K562 (cell line): Measurements from ENCODE around the gene KCTD16. TPM values are rescaled to one million over a fixed set of nuclear protein-coding genes. Genes with fewer than 3 reads are reported as not detected.

Experiments used
- CCNT2 ChIP-seq: IDR thresholded peaks from 2 replicates; pipeline ENCODE4 v1.6.1; 2011; ENCODE audit warnings: borderline replicate concordance, low read depth, mild to moderate bottlenecking, moderate library complexity, mixed read lengths, low read length; ENCODE audit not compliant: insufficient read length; ENCODE audit errors: extremely low read depth
- E4F1 ChIP-seq: fragments of 250-450 bp; sonication (Bioruptor Pico); IDR thresholded peaks from 2 replicates; pipeline ENCODE4 v1.5.0; 2021; ENCODE audit warnings: mild to moderate bottlenecking, borderline replicate concordance
- MITF ChIP-seq: IDR thresholded peaks from 2 replicates; pipeline ENCODE4 v1.6.1; 2014; ENCODE audit warnings: antibody characterized with exemption
- RBM25 ChIP-seq: fragments of 200-400 bp; formaldehyde crosslinking; IDR thresholded peaks from 2 replicates; pipeline ENCODE4 v1.6.1; 2018; ENCODE audit warnings: low read length, low read depth, moderate library complexity; ENCODE audit not compliant: severe bottlenecking
- RUNX1 ChIP-seq: sonication (generic); IDR thresholded peaks from 2 replicates; pipeline ENCODE4 v1.6.1; 2016; ENCODE audit warnings: antibody characterized with exemption, low read depth
- SMAD4 ChIP-seq: fragments of 250-450 bp; sonication (Bioruptor Pico); conservative IDR thresholded peaks from 2 replicates; pipeline ENCODE4 v1.8.0; 2021; ENCODE audit warnings: inconsistent platforms, mild to moderate bottlenecking, moderate library complexity
- SNRNP70 ChIP-seq: fragments of 200-400 bp; formaldehyde crosslinking; optimal IDR thresholded peaks from 2 replicates; pipeline ENCODE3; 2017; ENCODE audit warnings: low read depth, low read length
- SRSF1 ChIP-seq: fragments of 200-400 bp; formaldehyde crosslinking; IDR thresholded peaks from 2 replicates; pipeline ENCODE4 v1.6.1; 2017; ENCODE audit warnings: mild to moderate bottlenecking, low read depth, low read length, moderate library complexity
- ZNF217 ChIP-seq: sonication (generic); formaldehyde crosslinking; IDR thresholded peaks from 2 replicates; pipeline ENCODE4 v1.8.0; 2022; ENCODE audit warnings: mild to moderate bottlenecking, missing genetic modification reagents
- ZNF77 ChIP-seq: fragments of 250-450 bp; sonication (Bioruptor Pico); IDR thresholded peaks from 2 replicates; pipeline ENCODE4 v1.5.0; 2020
- polyA plus RNA-seq, 8 experiments: library from polyadenylated mRNA; depleted of rRNA in 4 of 8; stranded (reverse) in 5 of 8; unstranded in 3 of 8; fragments of >200 nt; fragmentation: Nextera tagmentation in 2 of 8; fragmentation: Illumina TruSeq in 1 of 8; extraction: Ambion mirVana in 2 of 8; extraction: Trizol in 1 of 8; gene quantifications; 2 replicates each; pipeline versions ENCODE4 v1.2.1 to v1.2.3, GENCODE V29; 2011 to 2014; ENCODE audit warnings: inconsistent platforms in 1 of 8, missing spikeins in 1 of 8
- total RNA-seq, 7 experiments: library from RNA; depleted of rRNA in 6 of 7; stranded (reverse); fragments of >200 nt in 6 of 7; fragmentation: Illumina TruSeq in 2 of 7; extraction: Trizol in 2 of 7; gene quantifications; 2 replicates each; pipeline versions ENCODE4 v1.2.1 to v1.2.3, GENCODE V29; 2011 to 2021; ENCODE audit warnings: low replicate concordance in 1 of 7
- TF ChIP-seq, protein P1 (sequence below): fragments of 250-450 bp; sonication (Bioruptor Pico); IDR thresholded peaks from 2 replicates; pipeline ENCODE4 v1.5.0; 2021
- TF ChIP-seq, protein P2 (sequence below): fragments of 450-650 bp; IDR thresholded peaks from 2 replicates; pipeline ENCODE4 v1.6.1; 2016; ENCODE audit warnings: borderline replicate concordance

KCTD16 gene
- total and polyA plus RNA-seq, 9 of the 15 experiments (the other 6 are each of a cell fraction or from before 2014, with no cell fraction given) = 0.04 TPM; not detected in 8

GRCh38 chr5:144433893-144434292 lies 263.2 kb downstream of the KCTD16 start (continued):
- TF ChIP-seq E4F1 = no peak
- no peak for TF ChIP-seq ZNF77 (CRISPR knock-in tag)
- TF ChIP-seq MITF = no peak
- TF ChIP-seq SMAD4 (CRISPR knock-in tag) = no peak
- TF ChIP-seq CCNT2 = no peak
- TF ChIP-seq ZNF217 = no peak
- no peak for TF ChIP-seq SRSF1
- TF ChIP-seq SNRNP70 = no peak
- TF ChIP-seq, protein P1, sequence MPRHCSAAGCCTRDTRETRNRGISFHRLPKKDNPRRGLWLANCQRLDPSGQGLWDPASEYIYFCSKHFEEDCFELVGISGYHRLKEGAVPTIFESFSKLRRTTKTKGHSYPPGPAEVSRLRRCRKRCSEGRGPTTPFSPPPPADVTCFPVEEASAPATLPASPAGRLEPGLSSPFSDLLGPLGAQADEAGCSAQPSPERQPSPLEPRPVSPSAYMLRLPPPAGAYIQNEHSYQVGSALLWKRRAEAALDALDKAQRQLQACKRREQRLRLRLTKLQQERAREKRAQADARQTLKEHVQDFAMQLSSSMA (CRISPR knock-in tag) = no peak
- TF ChIP-seq RBM25 = no peak
- TF ChIP-seq, protein P2, sequence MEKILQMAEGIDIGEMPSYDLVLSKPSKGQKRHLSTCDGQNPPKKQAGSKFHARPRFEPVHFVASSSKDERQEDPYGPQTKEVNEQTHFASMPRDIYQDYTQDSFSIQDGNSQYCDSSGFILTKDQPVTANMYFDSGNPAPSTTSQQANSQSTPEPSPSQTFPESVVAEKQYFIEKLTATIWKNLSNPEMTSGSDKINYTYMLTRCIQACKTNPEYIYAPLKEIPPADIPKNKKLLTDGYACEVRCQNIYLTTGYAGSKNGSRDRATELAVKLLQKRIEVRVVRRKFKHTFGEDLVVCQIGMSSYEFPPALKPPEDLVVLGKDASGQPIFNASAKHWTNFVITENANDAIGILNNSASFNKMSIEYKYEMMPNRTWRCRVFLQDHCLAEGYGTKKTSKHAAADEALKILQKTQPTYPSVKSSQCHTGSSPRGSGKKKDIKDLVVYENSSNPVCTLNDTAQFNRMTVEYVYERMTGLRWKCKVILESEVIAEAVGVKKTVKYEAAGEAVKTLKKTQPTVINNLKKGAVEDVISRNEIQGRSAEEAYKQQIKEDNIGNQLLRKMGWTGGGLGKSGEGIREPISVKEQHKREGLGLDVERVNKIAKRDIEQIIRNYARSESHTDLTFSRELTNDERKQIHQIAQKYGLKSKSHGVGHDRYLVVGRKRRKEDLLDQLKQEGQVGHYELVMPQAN = no peak
- TF ChIP-seq RUNX1 = no peak
